ENCODE results near the gene CSRNP2. TPM values are rescaled to one million over a fixed set of nuclear protein-coding genes. Genes with fewer than 3 reads are reported as not detected.

The CSRNP2 gene
- total and polyA plus RNA-seq, 2 of the 13 experiments (the other 11 are each of a cell fraction or from before 2014, with no cell fraction given): 4.8 to 7.3 TPM

- TF ChIP-seq, protein P1, sequence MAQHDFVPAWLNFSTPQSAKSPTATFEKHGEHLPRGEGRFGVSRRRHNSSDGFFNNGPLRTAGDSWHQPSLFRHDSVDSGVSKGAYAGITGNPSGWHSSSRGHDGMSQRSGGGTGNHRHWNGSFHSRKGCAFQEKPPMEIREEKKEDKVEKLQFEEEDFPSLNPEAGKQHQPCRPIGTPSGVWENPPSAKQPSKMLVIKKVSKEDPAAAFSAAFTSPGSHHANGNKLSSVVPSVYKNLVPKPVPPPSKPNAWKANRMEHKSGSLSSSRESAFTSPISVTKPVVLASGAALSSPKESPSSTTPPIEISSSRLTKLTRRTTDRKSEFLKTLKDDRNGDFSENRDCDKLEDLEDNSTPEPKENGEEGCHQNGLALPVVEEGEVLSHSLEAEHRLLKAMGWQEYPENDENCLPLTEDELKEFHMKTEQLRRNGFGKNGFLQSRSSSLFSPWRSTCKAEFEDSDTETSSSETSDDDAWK (CRISPR knock-in tag; IDR thresholded peaks at IDR 0.05): no peak
- TF ChIP-seq SRY (CRISPR knock-in tag; IDR thresholded peaks at IDR 0.05) (peak; percentile 40; the same call in 1 of the 2 replicates), ZSCAN22 (CRISPR knock-in tag; IDR thresholded peaks at IDR 0.05) (no peak), CBX5 (CRISPR knock-in tag; IDR thresholded peaks at IDR 0.05; ENCODE audit: borderline replicate concordance) (no peak), SIN3B (IDR thresholded peaks at IDR 0.05; ENCODE audit: low read length) (peak; percentile 56; the same call in 1 of the 2 replicates), MEF2D (CRISPR knock-in tag; IDR thresholded peaks at IDR 0.05) (peak; percentile 65; the same call in 1 of the 2 replicates), ARNTL (CRISPR knock-in tag; IDR thresholded peaks at IDR 0.05) (no peak), SAP130 (CRISPR knock-in tag; IDR thresholded peaks at IDR 0.05; ENCODE audit: low read depth) (peak; percentile 62), ETV5 (CRISPR knock-in tag; IDR thresholded peaks at IDR 0.05; ENCODE audit: borderline replicate concordance) (peak; percentile 70; the same call in 1 of the 2 replicates), MTF2 (CRISPR knock-in tag; IDR thresholded peaks at IDR 0.05; ENCODE audit: borderline replicate concordance) (no peak), MYNN (CRISPR knock-in tag; IDR thresholded peaks at IDR 0.05; ENCODE audit: low read depth) (0 out of 2 replicates have a peak, but pooled peaks have one; percentile 21), MIER2 (CRISPR knock-in tag; IDR thresholded peaks at IDR 0.05) (no peak), ZNF790 (CRISPR knock-in tag; IDR thresholded peaks at IDR 0.05; ENCODE audit: borderline replicate concordance) (no peak; the same call in 1 of the 2 replicates), CEBPG (CRISPR knock-in tag; IDR thresholded peaks at IDR 0.05) (no peak), ZFP82 (CRISPR knock-in tag; IDR thresholded peaks at IDR 0.05; ENCODE audit: borderline replicate concordance) (peak; percentile 88; the same call in 1 of the 2 replicates), SOX5 (CRISPR knock-in tag; IDR thresholded peaks at IDR 0.05; ENCODE audit: borderline replicate concordance) (peak; percentile 58; the same call in 1 of the 2 replicates), KLF15 (CRISPR knock-in tag; IDR thresholded peaks at IDR 0.05; ENCODE audit: borderline replicate concordance) (no peak)
- TF ChIP-seq, protein P2, sequence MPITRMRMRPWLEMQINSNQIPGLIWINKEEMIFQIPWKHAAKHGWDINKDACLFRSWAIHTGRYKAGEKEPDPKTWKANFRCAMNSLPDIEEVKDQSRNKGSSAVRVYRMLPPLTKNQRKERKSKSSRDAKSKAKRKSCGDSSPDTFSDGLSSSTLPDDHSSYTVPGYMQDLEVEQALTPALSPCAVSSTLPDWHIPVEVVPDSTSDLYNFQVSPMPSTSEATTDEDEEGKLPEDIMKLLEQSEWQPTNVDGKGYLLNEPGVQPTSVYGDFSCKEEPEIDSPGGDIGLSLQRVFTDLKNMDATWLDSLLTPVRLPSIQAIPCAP (CRISPR knock-in tag; IDR thresholded peaks at IDR 0.05; ENCODE audit: low read depth): no peak
- TF ChIP-seq, protein P3, sequence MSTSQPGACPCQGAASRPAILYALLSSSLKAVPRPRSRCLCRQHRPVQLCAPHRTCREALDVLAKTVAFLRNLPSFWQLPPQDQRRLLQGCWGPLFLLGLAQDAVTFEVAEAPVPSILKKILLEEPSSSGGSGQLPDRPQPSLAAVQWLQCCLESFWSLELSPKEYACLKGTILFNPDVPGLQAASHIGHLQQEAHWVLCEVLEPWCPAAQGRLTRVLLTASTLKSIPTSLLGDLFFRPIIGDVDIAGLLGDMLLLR (CRISPR knock-in tag; IDR thresholded peaks at IDR 0.05): peak; percentile 66
- TF ChIP-seq, protein P4, sequence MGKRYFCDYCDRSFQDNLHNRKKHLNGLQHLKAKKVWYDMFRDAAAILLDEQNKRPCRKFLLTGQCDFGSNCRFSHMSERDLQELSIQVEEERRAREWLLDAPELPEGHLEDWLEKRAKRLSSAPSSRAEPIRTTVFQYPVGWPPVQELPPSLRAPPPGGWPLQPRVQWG (CRISPR knock-in tag; IDR thresholded peaks at IDR 0.05; ENCODE audit: borderline replicate concordance, low read depth): no peak
- TF ChIP-seq, protein P5, sequence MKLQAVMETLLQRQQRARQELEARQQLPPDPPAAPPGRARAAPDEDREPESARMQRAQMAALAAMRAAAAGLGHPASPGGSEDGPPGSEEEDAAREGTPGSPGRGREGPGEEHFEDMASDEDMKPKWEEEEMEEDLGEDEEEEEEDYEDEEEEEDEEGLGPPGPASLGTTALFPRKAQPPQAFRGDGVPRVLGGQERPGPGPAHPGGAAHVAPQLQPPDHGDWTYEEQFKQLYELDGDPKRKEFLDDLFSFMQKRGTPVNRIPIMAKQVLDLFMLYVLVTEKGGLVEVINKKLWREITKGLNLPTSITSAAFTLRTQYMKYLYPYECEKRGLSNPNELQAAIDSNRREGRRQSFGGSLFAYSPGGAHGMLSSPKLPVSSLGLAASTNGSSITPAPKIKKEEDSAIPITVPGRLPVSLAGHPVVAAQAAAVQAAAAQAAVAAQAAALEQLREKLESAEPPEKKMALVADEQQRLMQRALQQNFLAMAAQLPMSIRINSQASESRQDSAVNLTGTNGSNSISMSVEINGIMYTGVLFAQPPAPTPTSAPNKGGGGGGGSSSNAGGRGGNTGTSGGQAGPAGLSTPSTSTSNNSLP (IDR thresholded peaks at IDR 0.05; ENCODE audit: low read depth, low read length): no peak
Measured at GRCh38 chr12:51083126-51083833, at the start of gene CSRNP2 (continued).

Measured in HepG2 (cell line).